AG08395 (cell line): ENCODE data around the gene MIPOL1.

Experiments
- DNase-seq: peaks from one replicate; pipeline ENCODE4 v3.0.0; 2012; ENCODE audit warnings: mixed read lengths, low spot score

Gene MIPOL1

GRCh38 chr14:37597914-37598746 lies 400.4 kb downstream of the MIPOL1 start:
- DNase-seq: no peak

GRCh38 chr14:37598747-37599506 lies 401.2 kb downstream of the MIPOL1 start:
- DNase-seq: no peak

- no peak for DNase-seq
Measured at GRCh38 chr14:37599507-37600368, 402.0 kb downstream of the MIPOL1 start.

- no peak for DNase-seq
Measured at GRCh38 chr14:37600880-37601741, 403.4 kb downstream of the MIPOL1 start.

- DNase-seq: no peak
Measured at GRCh38 chr14:37601865-37602264, 404.1 kb downstream of the MIPOL1 start.
